Hepatocyte (in vitro differentiated cells): ENCODE results near the gene NT5E. TPM values are rescaled to one million over a fixed set of nuclear protein-coding genes. Genes with fewer than 3 reads are reported as not detected.

ENCODE experiments used
- DNase-seq: peaks from one replicate; pipeline ENCODE4 v3.0.0-alpha.2; 2016; ENCODE audit warnings: low spot score
- H2AFZ ChIP-seq: fragments of 200-600 bp; sonication (generic); 2 replicates; pipeline ENCODE4 v1.6.0; 2016; ENCODE audit warnings: antibody characterized with exemption, mild to moderate bottlenecking
- H3K27ac ChIP-seq: fragments of 200-600 bp; sonication (generic); 2 replicates; pipeline ENCODE4 v1.5.1; 2016; ENCODE audit warnings: mild to moderate bottlenecking
- H3K27me3 ChIP-seq: fragments of 200-600 bp; sonication (generic); 2 replicates; pipeline ENCODE4 v1.6.1; 2016
- H3K36me3 ChIP-seq: fragments of 200-600 bp; sonication (generic); replicated peaks from 2 replicates; pipeline ENCODE4 v1.5.1; 2016; ENCODE audit warnings: low read depth; ENCODE audit not compliant: insufficient read depth
- H3K4me1 ChIP-seq: fragments of 200-600 bp; sonication (generic); 2 replicates; pipeline ENCODE4 v1.5.1; 2016; ENCODE audit warnings: mild to moderate bottlenecking, moderate library complexity; ENCODE audit not compliant: insufficient read depth
- H3K4me2 ChIP-seq: fragments of 200-600 bp; sonication (generic); 2 replicates; pipeline ENCODE4 v1.6.0; 2016
- H3K4me3 ChIP-seq: fragments of 200-600 bp; sonication (generic); 2 replicates; pipeline ENCODE4 v1.5.1; 2016; ENCODE audit warnings: mild to moderate bottlenecking
- H3K79me2 ChIP-seq: fragments of 200-600 bp; sonication (generic); 2 replicates; pipeline ENCODE4 v1.6.0; 2017; ENCODE audit warnings: mild to moderate bottlenecking
- H3K9me2 ChIP-seq: fragments of 200-600 bp; sonication (generic); replicated peaks from 2 replicates; pipeline ENCODE4 v1.6.0; 2017; ENCODE audit warnings: mild to moderate bottlenecking; ENCODE audit not compliant: insufficient read depth
- H3K9me3 ChIP-seq: fragments of 200-600 bp; sonication (generic); 2 replicates; pipeline ENCODE4 v1.5.1; 2016; ENCODE audit warnings: low read depth, mild to moderate bottlenecking
- H4K20me1 ChIP-seq: fragments of 200-600 bp; sonication (generic); 2 replicates; pipeline ENCODE4 v1.6.0; 2016; ENCODE audit warnings: mild to moderate bottlenecking; ENCODE audit not compliant: insufficient read depth, poor library complexity, severe bottlenecking
- EZH2 ChIP-seq: fragments of 200-600 bp; sonication (generic); IDR thresholded peaks from 2 replicates; pipeline ENCODE4 v1.6.1; 2016; ENCODE audit warnings: antibody characterized with exemption, mild to moderate bottlenecking, borderline replicate concordance
- EZH2phosphoT487 ChIP-seq: fragments of 200-600 bp; sonication (generic); IDR thresholded peaks from one replicate; pipeline ENCODE4 v1.6.1; 2018; ENCODE audit warnings: antibody characterized with exemption, mild to moderate bottlenecking, low read depth, moderate library complexity; ENCODE audit not compliant: unreplicated experiment, severe bottlenecking
- WGBS: methylation state at CpG from one replicate; pipeline ENCODE4 v1.1.6; 2016; ENCODE audit warnings: low lambda C conversion rate; ENCODE audit errors: missing lambda C conversion rate; 5-methylcytosine and 5-hydroxymethylcytosine counted together
- polyA plus RNA-seq: library from polyadenylated mRNA; unstranded; fragments of >200 nt; fragmentation: Nextera tagmentation; extraction: Ambion mirVana; gene quantifications from 2 replicates; pipeline ENCODE4 v1.2.1, GENCODE V29; 2016
- total RNA-seq: library from RNA; depleted of rRNA; stranded (reverse); fragments of >200 nt; gene quantifications from 2 replicates; pipeline ENCODE4 v1.2.3, GENCODE V29; 2014
- TF ChIP-seq, protein P1 (sequence below): fragments of 200-600 bp; sonication (generic); IDR thresholded peaks from 2 replicates; pipeline ENCODE4 v1.5.1; 2016; ENCODE audit warnings: antibody characterized with exemption, mild to moderate bottlenecking; ENCODE audit not compliant: poor library complexity

NT5E gene
- total and polyA plus RNA-seq, 2 experiments from 2014 or later = 1.8 to 3.0 TPM

DNA sequence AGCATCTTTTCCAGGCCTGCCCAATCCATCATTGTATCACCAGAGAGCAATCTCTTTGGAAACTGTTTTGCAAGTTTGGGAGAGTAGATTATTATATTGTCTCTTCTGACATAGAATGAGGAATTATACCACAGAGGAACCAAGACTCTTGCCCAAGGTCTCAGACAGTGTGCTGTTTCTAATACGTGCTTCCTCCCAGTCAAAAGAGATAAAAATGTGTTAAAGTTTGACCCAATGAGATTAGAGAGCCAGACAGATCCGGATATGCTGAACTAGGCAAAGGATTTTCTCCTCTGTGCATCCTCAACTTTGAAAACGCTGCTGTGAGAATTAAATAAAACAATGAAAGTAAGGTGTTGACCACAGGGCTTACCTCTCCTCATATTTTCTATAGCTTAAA is 18.6 kb upstream of the NT5E start:
- H3K9me3 ChIP-seq = no peaks in the 10 kb centered on the region
- TF ChIP-seq, protein P1, sequence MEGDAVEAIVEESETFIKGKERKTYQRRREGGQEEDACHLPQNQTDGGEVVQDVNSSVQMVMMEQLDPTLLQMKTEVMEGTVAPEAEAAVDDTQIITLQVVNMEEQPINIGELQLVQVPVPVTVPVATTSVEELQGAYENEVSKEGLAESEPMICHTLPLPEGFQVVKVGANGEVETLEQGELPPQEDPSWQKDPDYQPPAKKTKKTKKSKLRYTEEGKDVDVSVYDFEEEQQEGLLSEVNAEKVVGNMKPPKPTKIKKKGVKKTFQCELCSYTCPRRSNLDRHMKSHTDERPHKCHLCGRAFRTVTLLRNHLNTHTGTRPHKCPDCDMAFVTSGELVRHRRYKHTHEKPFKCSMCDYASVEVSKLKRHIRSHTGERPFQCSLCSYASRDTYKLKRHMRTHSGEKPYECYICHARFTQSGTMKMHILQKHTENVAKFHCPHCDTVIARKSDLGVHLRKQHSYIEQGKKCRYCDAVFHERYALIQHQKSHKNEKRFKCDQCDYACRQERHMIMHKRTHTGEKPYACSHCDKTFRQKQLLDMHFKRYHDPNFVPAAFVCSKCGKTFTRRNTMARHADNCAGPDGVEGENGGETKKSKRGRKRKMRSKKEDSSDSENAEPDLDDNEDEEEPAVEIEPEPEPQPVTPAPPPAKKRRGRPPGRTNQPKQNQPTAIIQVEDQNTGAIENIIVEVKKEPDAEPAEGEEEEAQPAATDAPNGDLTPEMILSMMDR = no peak
- TF ChIP-seq EZH2phosphoT487 (no peak), EZH2 (no peak)
- DNase-seq = no peak
- H4K20me1 ChIP-seq = no peaks in the 10 kb centered on the region
- no peak overlapping the region for H3K4me3 ChIP-seq
- 60% methylated on average over 3 of the region's 3 CpGs for WGBS
- H3K27me3 ChIP-seq = no peaks in the 10 kb centered on the region
- H3K36me3 ChIP-seq = no peaks in the 10 kb centered on the region
- H3K4me2 ChIP-seq = no peak overlapping the region
- no peaks in the 10 kb centered on the region for H3K9me2 ChIP-seq
- no peaks in the 10 kb centered on the region for H3K4me1 ChIP-seq
- H2AFZ ChIP-seq = no peak overlapping the region
- H3K27ac ChIP-seq = no peak overlapping the region
- no peaks in the 10 kb centered on the region for H3K79me2 ChIP-seq

DNA sequence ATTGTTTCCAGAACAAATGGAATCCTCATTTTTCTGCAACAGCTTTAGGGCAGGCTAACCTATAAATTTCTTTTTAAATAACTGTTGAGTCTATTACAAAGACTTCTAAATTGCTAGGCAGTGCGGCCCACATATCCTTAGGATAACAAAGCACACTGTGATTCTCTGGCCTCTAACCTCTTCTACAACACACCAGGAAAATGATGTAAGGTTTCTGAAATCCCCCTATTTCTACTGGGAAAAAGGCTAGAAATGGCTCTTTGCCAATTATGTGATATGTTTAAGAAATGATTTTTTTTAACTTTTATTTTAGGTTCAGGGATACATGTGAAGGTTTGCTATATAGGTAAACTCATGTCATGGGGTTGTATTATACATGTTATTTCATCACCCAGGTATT is 17.3 kb upstream of the NT5E start:
- Histone ChIP-seq H3K36me3 (no peaks in the 10 kb centered on the region), H3K4me2 (no peak overlapping the region), H3K9me2 (no peaks in the 10 kb centered on the region), H3K4me1 (no peaks in the 10 kb centered on the region), H2AFZ (no peak overlapping the region), H3K9me3 (no peaks in the 10 kb centered on the region), H4K20me1 (no peaks in the 10 kb centered on the region), H3K4me3 (no peak overlapping the region), H3K79me2 (no peaks in the 10 kb centered on the region), H3K27ac (no peak overlapping the region), H3K27me3 (no peaks in the 10 kb centered on the region)
- 88% methylated on average over 1 of the region's 1 CpG for WGBS
- no peak for DNase-seq
- TF ChIP-seq, protein P1 = no peak
- TF ChIP-seq EZH2phosphoT487 (no peak), EZH2 (no peak)

GRCh38 chr6:85435851-85436250 is 14.0 kb upstream of the NT5E start:
- 56% methylated on average over 1 of the region's 1 CpG for WGBS

More at GRCh38 chr6:85435851-85436250, 14.0 kb upstream of the NT5E start:
- DNase-seq = no peak
- TF ChIP-seq EZH2 (no peak), EZH2phosphoT487 (no peak)
- TF ChIP-seq, protein P1 = no peak
- no peaks in the 10 kb centered on the region for H4K20me1 ChIP-seq
- no peak overlapping the region for H3K27ac ChIP-seq
- no peaks in the 10 kb centered on the region for H3K4me1 ChIP-seq
- no peaks in the 10 kb centered on the region for H3K79me2 ChIP-seq
- no peak overlapping the region for H3K4me2 ChIP-seq
- no peaks in the 10 kb centered on the region for H3K27me3 ChIP-seq
- no peaks in the 10 kb centered on the region for H3K9me2 ChIP-seq
- H3K36me3 ChIP-seq = no peaks in the 10 kb centered on the region
- no peak overlapping the region for H3K4me3 ChIP-seq
- no peaks in the 10 kb centered on the region for H3K9me3 ChIP-seq
- no peak overlapping the region for H2AFZ ChIP-seq
